Measurements from ENCODE around the gene MRE11.

MRE11 gene

DNA sequence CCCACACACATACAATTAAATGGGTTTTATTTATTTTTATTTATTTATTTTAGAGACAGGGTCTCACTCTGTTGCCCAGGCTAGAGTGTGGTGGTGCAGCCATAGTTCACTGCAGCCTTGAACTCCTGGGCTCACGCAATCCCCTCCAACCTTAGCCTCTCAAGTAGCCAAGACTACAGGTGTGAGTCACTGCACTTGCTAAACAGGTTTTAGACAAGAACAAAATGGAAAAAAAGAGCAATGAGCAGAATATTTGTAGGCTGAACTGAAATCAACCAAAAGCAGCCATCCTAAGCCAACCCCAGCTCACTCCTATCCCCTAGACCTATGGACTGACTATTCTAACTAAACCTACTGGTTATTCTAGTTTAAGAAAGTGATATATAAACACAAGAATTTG is 37.8 kb downstream of the MRE11 start:
- no peak for DNase-seq (ENCODE audit: low read depth)
- no peak overlapping the region for H3K4me3 ChIP-seq (ENCODE audit: low read depth, low read length)
- TF ChIP-seq CTCF (conservative IDR thresholded peaks at IDR 0.05; ENCODE audit: low read depth, low read length): no peak

DNA sequence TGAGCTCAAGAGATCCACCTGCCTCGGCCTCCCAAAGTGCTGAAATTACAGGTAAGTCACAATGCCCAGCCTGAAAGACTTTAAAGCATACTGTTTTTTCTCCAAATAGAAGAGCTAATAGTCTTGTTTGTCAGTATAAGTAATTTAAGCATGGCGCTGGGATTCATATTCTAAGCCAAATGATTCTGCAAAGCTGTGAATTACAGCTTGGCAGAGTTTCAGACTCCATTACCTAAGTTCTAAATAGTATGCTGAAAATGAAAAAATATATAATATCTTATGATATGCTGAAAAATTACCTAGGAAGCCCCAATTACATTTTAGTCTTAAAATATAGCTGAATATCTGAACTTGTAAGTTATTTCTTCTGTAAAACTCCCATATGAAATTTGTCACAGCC is 39.3 kb downstream of the MRE11 start:
- no peak for DNase-seq (ENCODE audit: low read depth)
- no peak for TF ChIP-seq CTCF (conservative IDR thresholded peaks at IDR 0.05; ENCODE audit: low read depth, low read length)
- H3K4me3 ChIP-seq (ENCODE audit: low read depth, low read length): no peak overlapping the region

GRCh38 chr11:94452988-94453387 is 40.7 kb downstream of the MRE11 start:
- no peak for DNase-seq (ENCODE audit: low read depth)
- no peak overlapping the region for H3K4me3 ChIP-seq (ENCODE audit: low read depth, low read length)
- no peak for TF ChIP-seq CTCF (conservative IDR thresholded peaks at IDR 0.05; ENCODE audit: low read depth, low read length)

DNA sequence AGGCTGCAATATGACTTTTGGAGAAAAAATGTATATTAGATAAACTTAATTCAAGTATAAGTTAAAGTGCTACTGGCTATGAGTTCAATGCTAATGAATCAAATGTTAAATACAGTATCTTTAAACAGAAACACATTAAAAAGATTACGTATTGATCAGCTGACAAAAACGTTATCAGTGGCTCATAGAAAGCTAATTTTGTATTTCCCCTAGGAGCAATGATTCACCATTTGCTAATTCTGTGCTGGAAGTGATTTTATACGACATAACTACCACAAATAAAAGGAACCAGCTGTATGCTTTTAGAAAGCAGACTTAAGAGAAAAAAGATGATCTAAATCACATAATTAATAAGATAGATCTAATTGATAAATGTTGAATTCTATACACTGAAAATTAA is 43.6 kb downstream of the MRE11 start:
- DNase-seq (ENCODE audit: low read depth): peak; percentile 27
- no peak for TF ChIP-seq CTCF (conservative IDR thresholded peaks at IDR 0.05; ENCODE audit: low read depth, low read length)
- no peak overlapping the region for H3K4me3 ChIP-seq (ENCODE audit: low read depth, low read length)

DNA sequence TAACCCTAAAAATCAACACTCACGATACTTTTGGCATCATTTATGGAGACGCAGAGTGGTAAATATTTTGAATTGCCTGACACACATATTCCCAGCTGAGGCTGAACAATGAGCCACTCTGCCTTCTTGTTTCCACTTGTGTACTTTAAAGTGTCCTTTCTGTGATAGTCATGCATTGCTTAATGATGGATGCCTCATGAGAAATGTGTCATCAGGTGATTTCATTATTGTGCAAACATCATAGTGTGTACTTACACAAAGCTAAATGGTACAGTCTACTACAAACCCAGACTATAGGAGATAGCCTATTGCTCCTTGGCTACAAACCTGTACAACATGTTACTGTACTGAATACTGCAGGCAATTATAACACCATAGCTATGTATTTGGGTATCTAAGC is 44.2 kb downstream of the MRE11 start:
- H3K4me3 ChIP-seq (ENCODE audit: low read depth, low read length): no peak overlapping the region
- DNase-seq (ENCODE audit: low read depth): peak; percentile 82
- TF ChIP-seq CTCF (conservative IDR thresholded peaks at IDR 0.05; ENCODE audit: low read depth, low read length): no peak

DNA sequence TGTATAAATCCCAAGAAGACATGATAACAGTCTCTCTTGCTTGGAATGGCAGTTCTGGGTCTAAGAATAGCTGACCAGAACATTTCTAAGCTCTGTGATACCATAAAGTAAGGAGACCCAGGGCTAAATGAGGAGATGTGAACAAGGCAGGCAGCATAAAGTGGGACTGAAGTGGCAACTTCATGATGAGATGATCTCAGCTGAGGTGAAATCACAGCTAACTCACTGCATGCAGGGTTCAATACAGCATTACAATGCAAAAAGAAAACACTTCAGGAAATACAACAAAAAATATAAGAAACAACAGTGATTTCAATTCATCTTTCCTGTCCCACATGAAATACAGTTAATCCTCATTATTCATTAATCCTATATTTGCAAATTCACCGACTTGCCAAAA is 44.6 kb downstream of the MRE11 start:
- TF ChIP-seq CTCF (conservative IDR thresholded peaks at IDR 0.05; ENCODE audit: low read depth, low read length): no peak
- no peak overlapping the region for H3K4me3 ChIP-seq (ENCODE audit: low read depth, low read length)
- DNase-seq (ENCODE audit: low read depth): no peak

DNA sequence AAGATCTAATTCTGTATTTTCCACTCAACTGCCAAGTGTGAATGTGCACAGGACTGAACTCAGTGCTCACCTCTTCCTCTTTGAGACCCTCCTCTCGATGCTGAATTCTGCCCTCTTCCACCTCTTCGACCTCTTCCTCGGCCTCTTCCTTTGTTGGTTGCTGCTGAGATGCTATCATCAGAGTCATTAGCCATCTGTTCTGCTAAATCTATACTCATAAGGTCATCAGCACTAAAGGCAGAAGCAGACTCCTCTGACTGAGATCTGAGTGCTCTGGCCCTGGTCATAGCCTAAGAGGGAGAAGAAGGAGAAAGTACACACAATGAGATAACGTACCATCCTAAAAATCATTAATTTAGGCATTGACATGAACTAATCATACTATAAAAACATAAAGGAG is 46.5 kb downstream of the MRE11 start:
- no peak for DNase-seq (ENCODE audit: low read depth)
- no peak for TF ChIP-seq CTCF (conservative IDR thresholded peaks at IDR 0.05; ENCODE audit: low read depth, low read length)
- H3K4me3 ChIP-seq (ENCODE audit: low read depth, low read length): no peak overlapping the region

Measured in choroid plexus epithelial cell (primary cell).